SK-N-SH (cell line): ENCODE measurements around the gene A2M. TPM values are rescaled to one million over a fixed set of nuclear protein-coding genes. Genes with fewer than 3 reads are reported as not detected.

Source experiments
- CTCF ChIA-PET: fragments of 300-600, 350-600 bp; formaldehyde crosslinking; extraction: SDS; loops from one replicate; lab custom pipeline; 2021; lab: Yijun Ruan, JAX
- POLR2A ChIA-PET: fragments of 350-600 bp; sonication (Branson Sonifier 250); formaldehyde crosslinking; extraction: SDS; loops from one replicate; lab custom pipeline; 2020; ENCODE audit warnings: antibody characterized with exemption, inconsistent platforms; lab: Yijun Ruan, JAX
- DNase-seq: peaks from one replicate; pipeline ENCODE4 v3.0.0; 2012
- H2AFZ ChIP-seq: fragments of 200-600 bp; sonication (generic); 2 replicates; pipeline ENCODE4 v1.8.1; 2016; ENCODE audit warnings: antibody characterized with exemption, mild to moderate bottlenecking, low read depth
- H3F3A ChIP-seq: fragments of 200-600 bp; sonication (generic); replicated peaks from 2 replicates; pipeline ENCODE3; 2016; ENCODE audit warnings: antibody characterized with exemption, mild to moderate bottlenecking; ENCODE audit not compliant: insufficient read depth
- H3K27ac ChIP-seq, 2 experiments: fragments of 200-500 bp in 1 of 2; fragments of 200-600 bp in 1 of 2; sonication (Bioruptor generic) in 1 of 2; sonication (generic), shearing (Covaris generic) in 1 of 2; 2 replicates each; pipeline versions ENCODE4 v1.5.1 to v1.6.1; 2014 to 2016; ENCODE audit warnings: low read depth in 2 of 2, inconsistent platforms in 1 of 2, low read length in 1 of 2, mild to moderate bottlenecking in 1 of 2, mixed read lengths in 1 of 2
- H3K27me3 ChIP-seq: fragments of 200-600 bp; sonication (generic), shearing (Covaris generic); 2 replicates; pipeline ENCODE4 v1.6.1; 2016; ENCODE audit warnings: mixed run types; ENCODE audit not compliant: insufficient read depth
- H3K36me3 ChIP-seq, 2 experiments: fragments of 200-500 bp in 1 of 2; fragments of 200-600 bp in 1 of 2; sonication (Bioruptor generic) in 1 of 2; sonication (generic) in 1 of 2; replicated peaks in 1 of 2; 2 replicates each; pipeline versions ENCODE3 to v1.5.1; 2014 to 2016; ENCODE audit warnings: low read length in 1 of 2, mild to moderate bottlenecking in 1 of 2; ENCODE audit not compliant: insufficient read depth in 2 of 2, control insufficient read depth in 1 of 2
- H3K4me1 ChIP-seq, 2 experiments: fragments of 200-500 bp in 1 of 2; fragments of 200-600 bp in 1 of 2; sonication (Bioruptor generic) in 1 of 2; sonication (generic), shearing (Covaris generic) in 1 of 2; 2 replicates each; pipeline versions ENCODE4 v1.5.1 to v1.6.1; 2014 to 2016; ENCODE audit warnings: low read depth in 1 of 2, low read length in 1 of 2, mixed run types in 1 of 2; ENCODE audit not compliant: insufficient read depth in 2 of 2, control insufficient read depth in 1 of 2
- H3K4me2 ChIP-seq: fragments of 200-600 bp; sonication (generic), shearing (Covaris generic); 2 replicates; pipeline ENCODE4 v1.6.1; 2017; ENCODE audit warnings: mixed run types
- H3K4me3 ChIP-seq, 2 experiments: fragments of 200-500 bp in 1 of 2; fragments of 200-600 bp in 1 of 2; sonication (Bioruptor generic) in 1 of 2; sonication (generic), shearing (Covaris generic) in 1 of 2; 2 replicates each; pipeline versions ENCODE4 v1.5.1 to v1.8.1; 2014 to 2016; ENCODE audit warnings: low read depth in 2 of 2, inconsistent platforms in 1 of 2, low read length in 1 of 2, mild to moderate bottlenecking in 1 of 2, mixed read lengths in 1 of 2, moderate library complexity in 1 of 2
- H3K79me2 ChIP-seq: fragments of 200-600 bp; sonication (generic); 2 replicates; pipeline ENCODE4 v1.8.1; 2017; ENCODE audit warnings: mild to moderate bottlenecking; ENCODE audit not compliant: insufficient read depth
- H3K9ac ChIP-seq: fragments of 200-600 bp; sonication (generic); 2 replicates; pipeline ENCODE4 v1.6.1; 2017; ENCODE audit warnings: mixed run types
- H3K9me2 ChIP-seq: fragments of 200-600 bp; sonication (generic); 2 replicates; pipeline ENCODE4 v1.6.1; 2017; ENCODE audit warnings: mixed run types
- H3K9me3 ChIP-seq: fragments of 200-600 bp; sonication (generic); 2 replicates; pipeline ENCODE4 v1.6.1; 2017; ENCODE audit warnings: mixed run types, mild to moderate bottlenecking, moderate library complexity
- H4K20me1 ChIP-seq: fragments of 200-600 bp; sonication (generic); 2 replicates; pipeline ENCODE4 v1.6.1; 2017; ENCODE audit warnings: mild to moderate bottlenecking, mixed run types; ENCODE audit not compliant: insufficient read depth
- CHD2 ChIP-seq: fragments of 150-350 bp; IDR thresholded peaks from 2 replicates; pipeline ENCODE4 v1.6.1; 2018; ENCODE audit warnings: low read length; ENCODE audit not compliant: partially characterized antibody
- ELF1 ChIP-seq: IDR thresholded peaks from 2 replicates; pipeline ENCODE4 v1.4.0; 2012
- EP300 ChIP-seq, 2 experiments: IDR thresholded peaks; 2 replicates each; pipeline versions ENCODE4 v1.4.0 to v1.6.1; 2012; ENCODE audit warnings: borderline replicate concordance in 1 of 2, low read depth in 1 of 2, low read length in 1 of 2
- FOSL2 ChIP-seq: IDR thresholded peaks from 2 replicates; pipeline ENCODE4 v1.4.0; 2012; ENCODE audit warnings: low read depth, mild to moderate bottlenecking, moderate library complexity, borderline replicate concordance
- FOXM1 ChIP-seq: IDR thresholded peaks from 2 replicates; pipeline ENCODE4 v1.4.0; 2012; ENCODE audit warnings: low read depth, mild to moderate bottlenecking
- GATA2 ChIP-seq: sonication (generic); formaldehyde crosslinking; IDR thresholded peaks from 2 replicates; pipeline ENCODE4 v1.5.0; 2020; ENCODE audit warnings: mild to moderate bottlenecking, missing genetic modification reagents
- JUND ChIP-seq: IDR thresholded peaks from 2 replicates; pipeline ENCODE4 v1.4.0; 2012
- NFIC ChIP-seq: IDR thresholded peaks from 2 replicates; pipeline ENCODE4 v1.4.0; 2012; ENCODE audit warnings: borderline replicate concordance
- NRF1 ChIP-seq: IDR thresholded peaks from 2 replicates; pipeline ENCODE4 v1.6.1; 2012; ENCODE audit warnings: low read depth, mild to moderate bottlenecking, low read length
- POLR2AphosphoS5 ChIP-seq: IDR thresholded peaks from 2 replicates; pipeline ENCODE4 v1.6.1; 2012; ENCODE audit warnings: low read depth, low read length
- RAD21 ChIP-seq: IDR thresholded peaks from 2 replicates; pipeline ENCODE4 v1.6.1; 2012; ENCODE audit warnings: mild to moderate bottlenecking, low read length
- RCOR1 ChIP-seq: fragments of 150-350 bp; IDR thresholded peaks from 2 replicates; pipeline ENCODE4 v1.6.1; 2017; ENCODE audit warnings: antibody characterized with exemption, low read length
- RXRA ChIP-seq: IDR thresholded peaks from 2 replicates; pipeline ENCODE4 v1.4.0; 2012; ENCODE audit warnings: low read depth, mild to moderate bottlenecking, borderline replicate concordance
- SMC3 ChIP-seq: IDR thresholded peaks from 2 replicates; pipeline ENCODE4 v1.6.1; 2012; ENCODE audit warnings: low read depth, low read length, improper control_type of control experiment
- TAF1 ChIP-seq: IDR thresholded peaks from 2 replicates; pipeline ENCODE4 v1.6.1; 2012; ENCODE audit warnings: low read depth, mild to moderate bottlenecking, low read length, moderate library complexity, borderline replicate concordance
- TCF12 ChIP-seq: IDR thresholded peaks from 2 replicates; pipeline ENCODE4 v1.4.0; 2012
- TEAD4 ChIP-seq: IDR thresholded peaks from 2 replicates; pipeline ENCODE4 v1.4.0; 2012; ENCODE audit warnings: mild to moderate bottlenecking, borderline replicate concordance; ENCODE audit not compliant: insufficient read depth
- WGBS: methylation state at CpG from one replicate; pipeline ENCODE4 v1.1.6; 2017; ENCODE audit warnings: low lambda C conversion rate; 5-methylcytosine and 5-hydroxymethylcytosine counted together
- polyA plus RNA-seq, 3 experiments: library from polyadenylated mRNA; depleted of rRNA; stranded (reverse); fragments of >200 nt; gene quantifications; 2 replicates each; pipeline ENCODE4 v1.2.3, GENCODE V29; 2012
- TF ChIP-seq, protein P1 (sequence below): fragments of 150-350 bp; IDR thresholded peaks from 2 replicates; pipeline ENCODE4 v1.6.1; 2016; ENCODE audit warnings: mild to moderate bottlenecking, low read depth, low read length
- TF ChIP-seq, protein P2 (sequence below): IDR thresholded peaks from 2 replicates; pipeline ENCODE4; 2012
- TF ChIP-seq, protein P3 (sequence below): IDR thresholded peaks from 2 replicates; pipeline ENCODE4 v1.4.0; 2012; ENCODE audit warnings: low read depth, borderline replicate concordance
- TF ChIP-seq, protein P4 (sequence below): IDR thresholded peaks from 2 replicates; pipeline ENCODE4 v1.4.0; 2012; ENCODE audit warnings: low read depth
- TF ChIP-seq, protein P5 (sequence below): fragments of 150-350 bp; IDR thresholded peaks from 2 replicates; pipeline ENCODE4 v1.6.1; 2017; ENCODE audit warnings: antibody characterized with exemption, low read length, low read depth, borderline replicate concordance

Gene A2M
- polyA plus RNA-seq, 1 of the 3 experiments (the other 2 are of a cell fraction): not detected

DNA sequence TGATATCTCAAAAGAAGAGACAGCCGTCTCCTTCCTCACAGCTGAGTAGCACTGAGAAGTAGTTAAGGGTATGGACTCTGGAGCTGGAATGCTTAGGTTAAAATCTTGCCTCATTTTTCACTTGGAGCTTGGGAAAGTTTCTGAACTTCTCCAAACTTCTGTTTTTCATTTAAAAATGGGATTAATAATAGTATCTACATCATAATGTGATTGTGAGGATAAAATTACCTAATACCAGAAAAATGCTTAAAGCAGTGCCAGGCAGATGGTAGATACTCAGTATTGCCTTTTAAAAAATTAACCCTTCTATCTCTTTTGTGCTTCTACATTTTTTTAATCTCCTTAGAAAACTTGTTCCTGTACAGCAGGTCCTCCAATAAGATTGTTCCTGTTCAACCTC is 63.1 kb downstream of the A2M start:
- no peaks in the 10 kb centered on the region for H4K20me1 ChIP-seq
- H3K9me3 ChIP-seq: no peaks in the 10 kb centered on the region
- no peaks in the 10 kb centered on the region for H3K9me2 ChIP-seq
- H3K4me2 ChIP-seq: no peak overlapping the region
- DNase-seq: no peak
- ChIA-PET POLR2A (no interaction called here), CTCF (interaction anchor here (1.0 kb wide), 1 partner anchor 14 kb away, joined by 3 read pairs; no protein-coding TSS in a partner anchor)
- TF ChIP-seq RXRA (no peak), EP300 (IDR thresholded peaks at IDR 0.05; ENCODE audit: borderline replicate concordance in 1 of 2, low read depth in 1 of 2, low read length in 1 of 2) (0 out of 4 replicates have a peak, but pooled peaks of 1 of the 2 experiments have one; percentile 15), ELF1 (no peak), RAD21 (no peak), TCF12 (peak; percentile 61)
- TF ChIP-seq, protein P1, sequence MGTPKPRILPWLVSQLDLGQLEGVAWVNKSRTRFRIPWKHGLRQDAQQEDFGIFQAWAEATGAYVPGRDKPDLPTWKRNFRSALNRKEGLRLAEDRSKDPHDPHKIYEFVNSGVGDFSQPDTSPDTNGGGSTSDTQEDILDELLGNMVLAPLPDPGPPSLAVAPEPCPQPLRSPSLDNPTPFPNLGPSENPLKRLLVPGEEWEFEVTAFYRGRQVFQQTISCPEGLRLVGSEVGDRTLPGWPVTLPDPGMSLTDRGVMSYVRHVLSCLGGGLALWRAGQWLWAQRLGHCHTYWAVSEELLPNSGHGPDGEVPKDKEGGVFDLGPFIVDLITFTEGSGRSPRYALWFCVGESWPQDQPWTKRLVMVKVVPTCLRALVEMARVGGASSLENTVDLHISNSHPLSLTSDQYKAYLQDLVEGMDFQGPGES: no peak
- TF ChIP-seq, protein P2, sequence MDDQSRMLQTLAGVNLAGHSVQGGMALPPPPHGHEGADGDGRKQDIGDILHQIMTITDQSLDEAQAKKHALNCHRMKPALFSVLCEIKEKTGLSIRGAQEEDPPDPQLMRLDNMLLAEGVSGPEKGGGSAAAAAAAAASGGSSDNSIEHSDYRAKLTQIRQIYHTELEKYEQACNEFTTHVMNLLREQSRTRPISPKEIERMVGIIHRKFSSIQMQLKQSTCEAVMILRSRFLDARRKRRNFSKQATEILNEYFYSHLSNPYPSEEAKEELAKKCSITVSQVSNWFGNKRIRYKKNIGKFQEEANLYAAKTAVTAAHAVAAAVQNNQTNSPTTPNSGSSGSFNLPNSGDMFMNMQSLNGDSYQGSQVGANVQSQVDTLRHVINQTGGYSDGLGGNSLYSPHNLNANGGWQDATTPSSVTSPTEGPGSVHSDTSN: no peak
- H3K27ac ChIP-seq: peak overlapping the region in 1 of 2 experiments; percentile 39; a peak in 1 of 4 replicates
- no peak overlapping the region for H2AFZ ChIP-seq
- no peaks in the 10 kb centered on the region for H3F3A ChIP-seq
- no peaks in the 10 kb centered on the region for H3K36me3 ChIP-seq
- no peak overlapping the region for H3K9ac ChIP-seq
- 21% methylated on average over 1 of the region's 1 CpG for WGBS
- H3K27me3 ChIP-seq: no peaks in the 10 kb centered on the region
- H3K4me1 ChIP-seq: peaks cover 0 to 3% of the 10 kb centered on the region in 2 experiments; a peak in 2 of 4 replicates
- no peaks in the 10 kb centered on the region for H3K79me2 ChIP-seq
- H3K4me3 ChIP-seq: no peak overlapping the region

DNA sequence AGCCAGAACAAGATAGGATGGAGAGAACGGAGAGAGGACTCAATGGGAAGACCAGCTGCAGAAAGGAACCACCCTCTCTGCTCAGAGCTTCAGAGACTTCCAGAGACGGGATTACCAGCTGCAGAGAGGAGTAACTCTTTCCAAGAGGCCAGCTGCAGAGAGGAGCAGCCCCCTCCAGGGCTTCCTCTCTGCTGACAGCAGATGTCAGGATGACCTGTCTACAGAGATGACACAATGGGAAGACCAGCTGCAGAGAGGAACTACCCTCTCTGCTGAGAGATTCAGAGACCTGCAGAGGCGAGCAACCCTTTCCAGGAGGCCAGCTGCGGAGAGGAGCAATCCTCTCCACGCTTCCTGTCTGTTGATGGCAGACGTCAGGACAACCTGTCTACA is 64.6 kb downstream of the A2M start:
- no peaks in the 10 kb centered on the region for H4K20me1 ChIP-seq
- WGBS: 72% methylated on average over 6 of the region's 6 CpGs
- ChIA-PET CTCF (interaction anchor here (1.0 to 3.3 kb wide), 7 partner anchors 12 to 396 kb away, joined by 4 to 27 read pairs (median 21); partner anchors contain the start of gene M6PR), POLR2A (no interaction called here)
- no peaks in the 10 kb centered on the region for H3K36me3 ChIP-seq
- H3K27ac ChIP-seq: no peak overlapping the region
- no peaks in the 10 kb centered on the region for H3K9me3 ChIP-seq
- H3K9ac ChIP-seq: no peak overlapping the region
- no peaks in the 10 kb centered on the region for H3K9me2 ChIP-seq
- H3K4me1 ChIP-seq: peaks cover 0 to 3% of the 10 kb centered on the region in 2 experiments; a peak in 2 of 4 replicates
- no peaks in the 10 kb centered on the region for H3F3A ChIP-seq
- no peak overlapping the region for H3K4me2 ChIP-seq
- no peak overlapping the region for H2AFZ ChIP-seq
- no peaks in the 10 kb centered on the region for H3K79me2 ChIP-seq
- H3K4me3 ChIP-seq: no peak overlapping the region
- DNase-seq: no peak
- TF ChIP-seq JUND (no peak), TEAD4 (no peak), NFIC (no peak), FOXM1 (no peak), TCF12 (no peak), ELF1 (no peak), POLR2AphosphoS5 (no peak), CHD2 (no peak), RXRA (no peak), FOSL2 (no peak), SMC3 (no peak), NRF1 (no peak), TAF1 (no peak), RCOR1 (no peak), GATA2 (CRISPR knock-in tag) (no peak)
- TF ChIP-seq, protein P3, sequence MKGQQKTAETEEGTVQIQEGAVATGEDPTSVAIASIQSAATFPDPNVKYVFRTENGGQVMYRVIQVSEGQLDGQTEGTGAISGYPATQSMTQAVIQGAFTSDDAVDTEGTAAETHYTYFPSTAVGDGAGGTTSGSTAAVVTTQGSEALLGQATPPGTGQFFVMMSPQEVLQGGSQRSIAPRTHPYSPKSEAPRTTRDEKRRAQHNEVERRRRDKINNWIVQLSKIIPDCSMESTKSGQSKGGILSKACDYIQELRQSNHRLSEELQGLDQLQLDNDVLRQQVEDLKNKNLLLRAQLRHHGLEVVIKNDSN: no peak
- TF ChIP-seq, protein P4, sequence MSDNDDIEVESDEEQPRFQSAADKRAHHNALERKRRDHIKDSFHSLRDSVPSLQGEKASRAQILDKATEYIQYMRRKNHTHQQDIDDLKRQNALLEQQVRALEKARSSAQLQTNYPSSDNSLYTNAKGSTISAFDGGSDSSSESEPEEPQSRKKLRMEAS: no peak
- TF ChIP-seq, protein P5, sequence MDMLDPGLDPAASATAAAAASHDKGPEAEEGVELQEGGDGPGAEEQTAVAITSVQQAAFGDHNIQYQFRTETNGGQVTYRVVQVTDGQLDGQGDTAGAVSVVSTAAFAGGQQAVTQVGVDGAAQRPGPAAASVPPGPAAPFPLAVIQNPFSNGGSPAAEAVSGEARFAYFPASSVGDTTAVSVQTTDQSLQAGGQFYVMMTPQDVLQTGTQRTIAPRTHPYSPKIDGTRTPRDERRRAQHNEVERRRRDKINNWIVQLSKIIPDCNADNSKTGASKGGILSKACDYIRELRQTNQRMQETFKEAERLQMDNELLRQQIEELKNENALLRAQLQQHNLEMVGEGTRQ: no peak
- TF ChIP-seq, protein P2: no peak
- TF ChIP-seq, protein P1: no peak
- H3K27me3 ChIP-seq: no peaks in the 10 kb centered on the region
